ENCODE data around the gene TMEM204.

Gene TMEM204

DNA sequence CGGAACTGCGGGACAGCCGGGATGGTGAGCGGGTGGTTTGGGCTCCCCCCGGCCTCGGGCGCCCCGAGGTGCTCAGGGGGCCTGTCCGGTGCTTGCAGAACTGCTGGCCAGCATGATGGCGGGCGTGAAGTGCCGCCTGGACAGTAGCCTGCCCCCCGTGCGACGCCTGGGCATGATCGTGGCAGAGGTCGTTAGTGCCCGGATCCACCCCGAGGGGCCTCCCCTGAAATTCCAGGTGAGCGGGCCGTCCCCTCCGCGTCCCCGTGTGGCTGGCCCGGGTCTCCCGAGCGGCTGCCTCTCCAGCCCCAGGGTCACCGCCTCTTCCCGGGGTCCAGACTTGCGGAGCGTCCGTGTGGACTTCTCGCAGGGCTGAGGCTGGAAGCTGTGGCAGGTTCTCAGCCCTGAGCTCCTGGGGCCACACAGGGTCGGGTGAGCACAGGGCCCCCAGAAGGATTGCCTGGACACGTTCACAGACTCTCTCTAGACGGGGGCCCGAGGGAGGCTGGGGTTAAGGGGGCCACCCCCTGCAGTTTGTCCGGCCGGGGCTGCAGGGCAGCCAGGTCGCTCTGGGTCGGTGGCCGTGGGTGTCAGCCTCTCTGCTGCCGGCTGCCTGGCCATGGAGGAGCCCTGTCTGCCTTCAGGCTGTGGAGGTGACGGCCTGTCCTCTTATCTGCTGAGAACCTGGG lies 32.9 kb upstream of the TMEM204 start:
- no peak for DNase-seq

- DNase-seq, result no peak
Observed at GRCh38 chr16:1501630-1502029, 31.8 kb upstream of the TMEM204 start.

GRCh38 chr16:1502092-1503004 lies 31.1 kb upstream of the TMEM204 start:
- no peak for DNase-seq

GRCh38 chr16:1503110-1503955 lies 30.1 kb upstream of the TMEM204 start:
- no peak for DNase-seq

- no peak for DNase-seq
Observed at GRCh38 chr16:1505073-1505844, 28.2 kb upstream of the TMEM204 start.

DNA sequence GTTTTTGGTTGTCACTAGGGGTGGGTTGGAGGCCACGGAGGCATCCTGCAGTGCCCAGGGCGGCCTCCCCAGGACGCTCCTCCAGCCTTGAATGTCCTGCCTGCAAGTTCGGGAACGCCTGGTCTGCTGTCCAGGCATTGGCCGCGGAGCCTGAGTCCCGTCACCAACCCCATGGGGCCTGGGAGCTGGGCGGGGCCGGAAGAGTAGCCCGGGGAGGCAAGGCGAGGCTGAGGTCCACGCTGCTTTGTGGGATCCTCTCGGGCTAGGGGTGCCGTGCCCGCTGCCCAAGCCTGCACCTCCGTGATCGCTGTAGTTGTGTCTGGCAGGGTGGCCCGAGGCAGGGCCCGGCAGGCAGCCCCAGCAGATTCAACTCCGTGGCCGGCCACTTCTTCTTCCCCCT lies 27.6 kb upstream of the TMEM204 start:
- no peak for DNase-seq

DNA sequence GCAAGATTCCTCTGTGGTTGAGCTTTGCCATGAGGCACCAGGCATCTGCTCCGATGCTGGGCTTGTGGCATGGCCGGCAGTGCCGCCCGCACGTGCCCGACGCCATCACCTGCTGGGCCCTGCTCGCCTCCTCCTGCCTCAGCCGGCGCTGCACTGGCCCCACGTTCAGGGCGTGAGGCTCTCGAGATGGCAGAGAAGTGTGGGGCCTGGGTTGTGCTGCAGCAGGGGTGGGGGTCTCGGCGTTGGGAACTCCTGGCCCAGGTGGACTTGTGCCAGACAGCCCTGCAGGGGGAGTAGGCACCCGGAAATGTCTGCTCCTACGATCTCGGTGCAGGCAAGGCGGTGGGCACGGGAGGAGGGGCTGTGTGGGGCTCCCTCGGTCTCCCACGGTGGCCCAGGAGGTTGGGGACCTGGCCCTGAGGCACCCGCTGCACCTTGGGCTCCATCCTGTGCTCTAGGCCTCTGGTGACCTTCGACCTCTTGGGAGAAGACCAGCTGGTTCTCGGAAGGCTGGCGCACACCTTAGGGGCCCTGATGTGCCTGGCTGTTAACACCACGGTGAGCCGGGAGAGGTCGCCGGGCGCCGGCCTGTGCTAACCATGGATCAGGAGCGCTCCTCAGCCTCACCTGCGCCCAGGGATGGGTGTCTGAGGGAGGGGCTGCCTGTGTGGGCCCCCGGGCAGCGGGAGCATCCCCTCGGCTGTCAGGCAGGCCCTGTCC lies 26.8 kb upstream of the TMEM204 start:
- DNase-seq, result no peak

- no peak for DNase-seq
Observed at GRCh38 chr16:1508494-1509187, 24.8 kb upstream of the TMEM204 start.

- no peak for DNase-seq
Observed at GRCh38 chr16:1509307-1510221, 23.9 kb upstream of the TMEM204 start.

- DNase-seq, result no peak
Observed at GRCh38 chr16:1510272-1510671, 23.2 kb upstream of the TMEM204 start.

- no peak for DNase-seq
Observed at GRCh38 chr16:1510941-1511351, 22.5 kb upstream of the TMEM204 start.

- DNase-seq, result no peak
Observed at GRCh38 chr16:1511662-1512569, 21.6 kb upstream of the TMEM204 start.

DNA sequence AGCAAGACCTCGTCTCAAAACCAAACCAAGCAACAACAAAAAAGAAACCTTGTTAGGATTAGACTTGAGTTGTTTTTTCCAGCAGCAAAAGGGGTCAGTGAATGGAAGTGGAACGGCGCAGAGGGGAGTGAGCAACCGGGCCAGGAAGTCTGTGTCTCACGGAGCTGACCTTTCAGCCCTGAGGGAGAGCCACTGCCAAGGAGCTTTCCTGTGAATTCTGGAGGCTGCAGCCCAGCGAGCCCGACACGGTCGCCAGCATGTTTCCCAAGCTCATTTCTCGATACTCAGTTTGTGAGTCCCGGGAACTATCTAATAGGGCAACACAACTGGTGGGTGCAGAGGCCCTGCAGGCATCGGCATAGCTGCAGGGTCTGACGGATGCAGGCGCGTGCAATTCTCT lies 20.7 kb upstream of the TMEM204 start:
- no peak for DNase-seq

DNA sequence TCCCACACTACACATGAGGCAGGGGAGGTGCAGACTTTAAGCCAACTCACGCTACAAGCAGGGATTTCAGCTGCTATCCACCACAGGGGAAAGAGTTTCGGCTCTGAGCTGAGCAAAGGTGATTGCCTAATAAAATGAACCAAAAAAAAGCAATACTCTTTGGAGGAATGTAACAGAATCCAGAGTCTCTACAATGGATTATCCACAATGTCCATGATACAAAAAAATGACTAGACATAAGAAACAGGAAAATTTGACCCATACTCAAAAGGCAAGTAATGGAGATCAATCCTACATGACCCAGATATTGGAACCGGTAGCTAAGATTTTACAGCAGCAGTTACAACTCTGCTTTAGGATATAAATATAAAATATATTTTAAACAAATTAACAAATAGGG lies 19.0 kb upstream of the TMEM204 start:
- no peak for DNase-seq

DNA sequence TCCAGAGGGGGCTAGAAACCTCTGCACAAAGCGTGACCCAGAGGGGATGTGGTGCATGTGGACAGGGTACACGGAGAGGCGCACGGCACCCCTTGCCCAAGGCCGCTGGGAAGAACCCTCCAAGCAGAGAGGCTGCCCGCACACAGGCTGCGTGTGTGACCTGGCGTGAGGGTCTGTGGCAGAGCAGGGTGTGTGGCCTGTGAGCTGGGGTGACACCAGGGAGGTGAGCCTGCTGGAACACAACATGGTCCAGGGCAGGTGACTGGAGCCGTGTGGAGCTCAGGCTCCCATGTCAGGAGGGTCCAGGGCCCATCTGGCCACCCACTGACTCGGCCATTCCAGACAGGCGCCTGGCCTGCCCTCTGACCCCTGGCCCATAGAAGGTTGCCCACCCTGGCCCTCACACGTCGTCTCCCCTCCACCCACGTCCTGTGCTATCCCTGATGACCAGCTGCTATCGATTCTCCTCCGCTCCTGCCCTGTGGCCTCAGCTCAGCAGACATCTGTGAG lies 14.8 kb upstream of the TMEM204 start:
- DNase-seq, result no peak

- no peak for DNase-seq
Observed at GRCh38 chr16:1519831-1520230, 13.6 kb upstream of the TMEM204 start.

GRCh38 chr16:1520461-1520860 lies 13.0 kb upstream of the TMEM204 start:
- DNase-seq, result no peak

- no peak for DNase-seq
Observed at GRCh38 chr16:1523581-1524245, 9.8 kb upstream of the TMEM204 start.
